HG03045 (cell line): ENCODE data around the gene CEP78.
A peak's percentile ranks its signal among the peaks of the same experiment; 100 is the strongest.
"Not testable (repeated sequence)": the region's sequence is repeated elsewhere in the genome, so short reads cannot be mapped to it uniquely, and the experiment has no call there.

Experiments
- ATAC-seq: cut with Tn5 transposase; IDR thresholded peaks from one replicate; pipeline ENCODE4 v1.9.1; 2021; ENCODE audit warnings: mild to moderate bottlenecking, moderate library complexity; ENCODE audit not compliant: unreplicated experiment

The CEP78 gene

GRCh38 chr9:78235762-78236550, at the start of gene CEP78:
TSS of gene CEP78 (plus strand) at chr9:78236075. CDS start at chr9:78236351, 276 bp downstream.
- ATAC-seq: peak; percentile 98

GRCh38 chr9:78187763-78188484, 48.0 kb upstream of the CEP78 start:
- no peak for ATAC-seq

GRCh38 chr9:78188594-78188993, 47.3 kb upstream of the CEP78 start:
- no peak for ATAC-seq

GRCh38 chr9:78189001-78189400, 46.9 kb upstream of the CEP78 start:
- ATAC-seq: no peak

- no peak for ATAC-seq
These were observed 46.4 kb upstream of the CEP78 start for GRCh38 chr9:78189461-78189860.

GRCh38 chr9:78191931-78192330, 43.9 kb upstream of the CEP78 start:
- no peak for ATAC-seq

- no peak for ATAC-seq
These were observed 39.6 kb upstream of the CEP78 start for GRCh38 chr9:78196258-78196657.

- ATAC-seq: peak; percentile 65
These were observed 34.6 kb upstream of the CEP78 start for GRCh38 chr9:78201158-78201777.

GRCh38 chr9:78207319-78207718, 28.6 kb upstream of the CEP78 start:
- ATAC-seq: no peak

GRCh38 chr9:78207901-78208300, 28.0 kb upstream of the CEP78 start:
- no peak for ATAC-seq

- ATAC-seq: no peak
These were observed 26.7 kb upstream of the CEP78 start for GRCh38 chr9:78209127-78209526.

GRCh38 chr9:78210841-78211301, 25.0 kb upstream of the CEP78 start:
- no peak for ATAC-seq

GRCh38 chr9:78212868-78213267, 23.0 kb upstream of the CEP78 start:
- ATAC-seq: no peak

- no peak for ATAC-seq
These were observed 22.2 kb upstream of the CEP78 start for GRCh38 chr9:78213712-78214111.

GRCh38 chr9:78214492-78214891, 21.4 kb upstream of the CEP78 start:
- ATAC-seq: no peak

- ATAC-seq: no peak
These were observed 20.2 kb upstream of the CEP78 start for GRCh38 chr9:78215706-78216105.

GRCh38 chr9:78218890-78219289, 17.0 kb upstream of the CEP78 start:
- no peak for ATAC-seq

GRCh38 chr9:78221425-78221824, 14.4 kb upstream of the CEP78 start:
- ATAC-seq: no peak

- ATAC-seq: not testable (repeated sequence)
These were observed 14.0 kb upstream of the CEP78 start for GRCh38 chr9:78221841-78222240.

GRCh38 chr9:78230761-78231160, 5.1 kb upstream of the CEP78 start:
- no peak for ATAC-seq

- ATAC-seq: not testable (repeated sequence)
These were observed 3.4 kb upstream of the CEP78 start for GRCh38 chr9:78232471-78232870.

GRCh38 chr9:78234810-78235209, 1.1 kb upstream of the CEP78 start:
- no peak for ATAC-seq
